D341Med (cell line): ENCODE results near the gene MEA1.
"Not testable (repeated sequence)": the region's sequence is repeated elsewhere in the genome, so short reads cannot be mapped to it uniquely, and the experiment has no call there.

Experiments
- DNase-seq: peaks from one replicate; pipeline ENCODE4 v3.0.0; 2012; ENCODE audit warnings: low spot score

The MEA1 gene

DNA sequence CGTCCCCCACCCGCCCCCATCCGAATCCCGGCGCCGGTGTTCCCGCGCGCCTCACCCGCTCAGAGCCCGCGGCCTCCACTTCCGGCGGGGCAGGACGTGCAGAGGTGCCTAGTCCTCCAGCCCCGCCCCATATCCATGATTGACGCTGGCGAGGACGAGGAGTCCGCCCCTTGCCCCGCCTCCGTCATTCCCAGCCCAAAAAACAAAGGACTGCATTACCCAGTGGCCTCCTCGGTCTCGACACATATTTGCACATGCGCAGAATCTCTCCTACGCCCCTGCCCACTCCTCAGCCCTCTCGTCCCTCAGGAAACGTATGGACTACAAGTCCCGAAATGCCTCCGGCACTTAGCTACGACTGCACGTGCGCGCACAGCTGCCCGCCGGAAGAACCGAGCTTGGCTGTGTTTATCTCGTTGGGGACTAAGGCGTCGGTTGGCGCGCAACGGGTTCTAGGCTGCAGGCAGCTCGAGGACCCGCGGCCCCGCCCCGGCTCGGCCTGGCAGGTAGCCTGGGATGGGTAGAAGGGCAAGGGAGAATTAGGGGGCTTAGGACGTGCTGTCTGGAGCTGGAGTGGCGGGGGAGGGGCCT, at the start of gene MEA1, which contains the start of gene KLHDC3:
TSS of gene MEA1 (minus strand) at position 104 of the 591 bp plus-strand sequence. CDS start 133 bp downstream, outside the sequence.
TSS of gene KLHDC3 (plus strand) at position 407 of the 591 bp plus-strand sequence. CDS start 2,944 bp downstream, outside the sequence.
- DNase-seq: peak; percentile 97

DNA sequence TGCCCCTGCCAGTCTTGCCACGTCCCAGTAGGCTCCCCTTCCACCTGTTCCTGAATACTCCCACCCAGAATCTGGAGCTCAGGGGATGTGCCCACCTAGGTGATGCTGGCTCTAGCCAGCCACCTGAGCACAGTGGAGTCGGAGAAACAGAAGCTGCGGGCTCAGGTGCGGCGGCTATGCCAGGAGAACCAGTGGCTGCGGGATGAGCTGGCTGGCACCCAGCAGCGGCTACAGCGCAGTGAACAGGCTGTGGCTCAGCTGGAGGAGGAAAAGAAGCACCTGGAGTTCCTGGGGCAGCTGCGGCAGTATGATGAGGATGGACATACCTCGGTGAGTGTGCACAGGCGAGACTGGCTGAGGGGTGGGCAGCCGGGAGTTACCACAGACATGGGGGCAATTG, 49.1 kb upstream of the MEA1 start:
- DNase-seq: no peak

DNA sequence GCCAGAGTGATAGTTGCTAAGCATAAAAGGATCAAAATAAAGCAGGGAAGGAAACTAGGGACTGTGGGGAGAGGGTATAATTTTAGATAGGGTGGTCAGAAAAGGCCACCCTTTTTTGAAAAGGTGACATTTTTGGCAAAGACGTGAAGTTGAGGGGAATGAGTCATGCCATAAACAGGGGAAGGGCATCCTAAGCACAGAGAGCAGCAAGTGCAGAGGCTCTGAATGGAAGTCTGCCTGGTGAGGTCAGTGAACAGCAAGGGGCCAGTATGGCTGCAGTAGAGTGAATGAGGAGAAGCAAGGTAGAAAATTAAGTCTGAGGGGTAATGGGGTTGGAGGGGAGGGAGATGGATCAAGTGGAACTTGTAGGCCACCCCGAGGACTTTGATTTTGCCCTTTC, 48.1 kb upstream of the MEA1 start:
- DNase-seq: no peak

DNA sequence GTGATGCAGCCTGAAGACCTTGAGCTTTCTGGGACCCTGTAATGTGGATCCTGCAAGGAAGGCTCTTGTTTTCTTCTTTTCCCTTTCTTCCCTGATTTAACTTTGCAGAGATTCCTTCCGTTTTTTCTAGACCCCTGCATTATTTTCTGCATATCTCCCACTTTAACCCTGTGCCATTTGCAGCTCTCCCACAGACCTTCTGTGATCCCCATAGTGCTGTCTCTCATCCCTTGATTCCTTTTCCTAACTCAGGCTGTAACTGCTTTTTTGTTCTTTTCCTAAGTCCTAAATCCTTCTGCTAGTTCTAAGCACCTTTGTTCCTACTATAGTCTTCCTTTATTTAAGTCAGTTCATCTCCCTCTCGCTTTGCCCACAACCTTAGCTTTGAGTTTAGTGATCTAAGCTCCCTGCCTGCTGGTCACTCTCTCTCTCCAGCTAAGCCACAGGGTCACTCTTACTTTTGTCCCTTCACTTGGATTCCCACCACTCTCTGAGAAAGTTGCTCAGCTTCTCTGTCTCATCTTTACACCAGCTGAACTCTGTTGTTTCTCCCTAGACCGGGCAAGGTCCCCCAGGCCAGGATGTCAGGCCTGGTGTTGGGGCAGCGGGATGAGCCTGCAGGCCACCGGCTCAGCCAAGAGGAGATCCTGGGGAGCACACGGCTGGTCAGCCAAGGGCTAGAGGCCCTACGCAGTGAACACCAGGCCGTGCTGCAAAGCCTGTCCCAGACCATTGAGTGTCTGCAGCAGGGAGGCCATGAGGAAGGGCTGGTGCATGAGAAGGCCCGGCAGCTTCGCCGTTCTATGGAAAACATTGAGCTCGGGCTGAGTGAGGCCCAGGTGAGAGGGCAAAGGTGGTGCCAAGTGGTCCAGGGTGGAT, 47.2 kb upstream of the MEA1 start:
- no peak for DNase-seq

DNA sequence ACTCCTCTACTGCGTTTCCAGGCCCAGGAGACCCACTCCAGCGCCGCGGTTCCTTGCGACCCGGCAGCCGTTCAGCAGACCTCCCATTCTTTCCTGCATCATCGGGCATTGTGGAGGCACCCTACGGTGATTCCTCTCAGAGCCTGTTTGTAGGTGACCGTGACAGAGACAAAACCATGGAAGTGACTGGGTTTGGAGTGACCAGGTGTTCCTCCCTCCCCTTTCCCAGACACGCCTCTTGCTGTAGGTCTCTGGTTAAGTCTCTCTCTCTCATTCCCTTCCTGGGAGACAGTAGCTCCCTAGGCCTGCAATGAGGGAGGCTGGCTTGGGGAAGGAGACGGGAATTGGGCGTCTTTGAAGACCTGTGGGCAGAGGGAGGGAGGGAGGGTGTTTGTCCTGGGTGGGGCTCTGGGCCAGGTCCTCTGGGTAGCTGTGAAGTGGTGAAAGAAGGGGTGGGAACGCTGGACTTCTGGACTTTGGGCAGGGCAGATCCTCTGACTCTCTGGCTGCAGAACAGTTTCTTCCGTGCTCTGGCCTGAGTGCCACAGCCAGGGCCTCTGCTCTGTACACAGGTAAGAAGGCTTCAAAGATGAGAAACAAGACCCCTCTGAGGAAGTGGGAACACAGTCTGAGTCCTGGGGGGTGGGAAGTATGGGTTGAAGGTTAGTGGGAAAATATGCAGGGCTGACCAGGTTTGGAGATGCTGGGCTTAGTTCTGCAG, 46.4 kb upstream of the MEA1 start:
- DNase-seq: no peak

DNA sequence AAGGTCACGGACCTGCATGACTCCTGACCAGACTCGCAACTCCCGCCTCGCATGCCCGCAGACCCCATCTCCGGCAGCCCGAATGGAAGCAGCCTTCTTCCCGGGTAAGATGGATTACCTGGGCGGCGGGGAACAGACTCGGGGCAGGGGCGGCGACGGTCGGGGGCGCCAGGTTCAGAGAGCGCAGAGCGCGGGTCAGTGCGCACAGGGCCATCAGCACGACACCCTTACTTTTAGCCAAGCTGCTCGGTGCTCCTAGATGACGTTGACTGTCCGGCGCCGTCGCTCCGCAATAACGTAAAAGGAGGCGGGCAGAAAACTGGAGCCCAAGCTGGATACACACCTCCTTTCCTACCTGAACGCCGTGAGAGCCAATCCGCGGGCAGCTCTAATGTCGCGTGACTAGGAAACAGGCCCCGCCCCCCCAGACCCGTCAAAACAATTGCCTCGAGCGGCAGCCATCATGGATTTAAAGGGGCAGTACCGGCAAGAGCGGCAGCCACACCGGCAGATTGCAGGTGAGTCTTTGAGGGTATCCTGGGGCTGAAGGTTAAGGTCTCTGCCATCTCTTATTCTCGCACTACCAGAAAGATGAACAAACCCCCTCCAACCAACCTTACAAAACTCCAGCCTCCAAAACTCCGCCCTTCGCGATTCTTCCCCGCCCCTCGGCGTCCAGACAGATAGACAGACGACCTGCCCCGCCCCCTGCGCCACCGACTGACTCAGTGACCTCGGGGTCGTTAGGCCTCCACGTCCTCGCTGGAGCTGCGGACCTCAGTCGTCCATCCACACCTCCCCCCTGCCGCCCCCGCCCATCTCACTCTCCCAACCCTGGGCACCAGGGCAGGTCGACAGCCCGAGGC, 45.7 kb upstream of the MEA1 start, which contains the start of the genes KLC4 and MRPL2:
TSS of gene KLC4 (plus strand) at position 464 of the 866 bp plus-strand sequence. CDS start 1,705 bp downstream, outside the sequence.
TSS of gene MRPL2 (minus strand) at position 267 of the 866 bp plus-strand sequence. CDS start at position 214, 53 bp downstream.
- DNase-seq: peak; percentile 97

DNA sequence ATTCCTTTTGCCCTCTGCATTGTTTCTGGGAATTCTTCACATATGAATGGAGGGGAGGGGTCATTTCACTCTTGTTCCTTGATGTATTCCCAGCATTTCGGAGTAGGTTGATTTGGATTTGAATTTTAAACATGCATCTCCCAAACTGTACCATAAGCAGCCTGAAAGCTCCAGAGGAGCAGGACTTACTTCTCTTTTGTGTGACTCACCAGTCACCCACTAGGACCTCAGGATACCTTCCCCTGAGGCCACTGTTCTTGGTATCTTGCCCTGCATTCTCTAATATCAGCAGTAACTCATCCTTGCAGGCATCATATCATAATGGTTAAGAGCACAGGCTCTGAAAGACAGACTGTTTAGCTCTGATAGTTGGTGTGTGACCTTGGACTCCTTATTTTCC, 44.8 kb upstream of the MEA1 start:
- no peak for DNase-seq

DNA sequence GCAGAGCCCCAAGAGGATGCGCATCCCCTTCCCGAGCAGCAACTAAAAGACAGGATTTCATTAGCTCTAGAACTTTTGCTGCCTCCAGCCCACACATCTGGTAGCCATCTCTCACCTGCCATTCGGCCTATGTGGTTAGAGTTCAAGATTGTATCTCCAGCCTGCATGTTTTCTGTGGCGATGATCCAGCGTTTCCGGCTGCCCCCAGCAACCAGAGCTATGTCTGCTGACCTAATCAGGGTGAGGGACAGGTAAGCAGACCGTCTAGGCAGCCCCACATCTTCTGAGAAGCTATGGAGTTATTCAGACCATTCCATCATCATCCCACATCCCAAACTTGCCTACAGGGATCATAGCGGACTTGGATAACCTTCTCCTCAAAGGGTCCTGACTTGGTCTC, 42.2 kb upstream of the MEA1 start:
- no peak for DNase-seq

DNA sequence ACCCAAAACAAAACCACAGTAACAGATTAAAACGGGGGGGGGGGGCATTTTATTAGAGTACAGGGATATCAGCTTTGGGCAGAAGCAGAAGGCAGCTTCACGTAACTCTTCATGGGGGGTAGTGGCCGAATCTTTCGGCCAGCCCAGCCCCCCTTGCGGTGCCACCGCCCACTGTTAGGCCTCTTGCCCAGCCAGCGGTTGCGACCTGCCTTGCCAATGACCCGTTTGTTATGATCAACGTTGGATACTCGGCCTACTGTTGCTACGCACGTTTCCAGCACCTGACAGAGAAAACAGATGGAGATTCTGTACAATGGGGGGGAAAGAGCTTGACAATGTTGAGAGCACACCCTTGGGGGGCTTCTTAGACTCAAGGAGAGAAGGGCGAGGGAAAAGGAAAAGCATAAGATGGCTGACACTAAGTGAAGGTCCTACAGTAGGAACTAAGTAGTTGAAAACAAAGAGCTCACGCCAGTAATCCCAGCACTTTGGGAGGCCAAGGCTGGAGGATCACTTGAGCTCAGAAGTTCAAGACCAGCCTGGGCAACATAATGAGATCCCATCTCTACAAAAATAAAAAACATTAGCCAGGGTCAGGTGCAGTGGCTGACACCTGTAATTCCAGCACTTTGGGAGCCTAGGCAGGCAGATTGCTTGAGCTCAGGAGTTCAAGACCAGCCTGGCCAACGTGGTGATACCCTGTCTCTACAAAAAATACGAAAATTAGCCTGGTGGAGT, 40.6 kb upstream of the MEA1 start:
- no peak for DNase-seq

DNA sequence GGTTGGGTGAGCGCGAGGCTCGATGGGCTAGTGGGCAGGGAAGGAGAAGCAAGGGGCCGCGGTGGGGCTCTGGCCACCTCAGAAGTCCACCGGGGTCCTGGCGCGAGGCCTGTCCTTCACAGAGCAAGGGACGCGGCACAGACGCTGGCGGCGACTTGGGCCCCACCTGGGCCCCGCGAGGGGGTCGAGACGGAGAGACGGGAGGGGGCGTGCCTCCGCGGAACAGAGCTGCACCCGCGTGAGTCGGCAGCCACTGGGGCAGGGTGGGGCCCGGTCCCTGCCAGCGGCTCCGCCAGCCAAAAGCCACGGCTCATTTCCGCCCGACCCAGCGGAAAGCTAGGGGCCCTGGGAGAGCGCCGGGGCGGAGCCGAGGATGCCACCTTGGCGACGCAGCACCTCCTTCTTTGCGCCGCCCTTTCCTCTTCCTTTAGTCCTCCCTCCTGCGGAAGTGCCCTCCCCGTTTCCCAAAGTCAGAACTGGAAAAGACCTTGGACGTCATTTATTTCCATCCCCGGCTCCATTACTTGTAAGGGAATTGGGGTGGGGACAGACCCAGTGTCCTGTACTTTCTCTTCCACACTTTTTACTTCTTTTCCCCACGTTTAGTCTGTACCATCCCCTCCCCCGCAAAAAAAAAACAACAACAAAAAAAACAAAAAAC, 39.9 kb upstream of the MEA1 start, which contains the start of gene CUL7:
TSS of gene CUL7 (minus strand) at position 307 of the 661 bp plus-strand sequence. CDS start 1,063 bp downstream, outside the sequence.
- peak; percentile 98 for DNase-seq

DNA sequence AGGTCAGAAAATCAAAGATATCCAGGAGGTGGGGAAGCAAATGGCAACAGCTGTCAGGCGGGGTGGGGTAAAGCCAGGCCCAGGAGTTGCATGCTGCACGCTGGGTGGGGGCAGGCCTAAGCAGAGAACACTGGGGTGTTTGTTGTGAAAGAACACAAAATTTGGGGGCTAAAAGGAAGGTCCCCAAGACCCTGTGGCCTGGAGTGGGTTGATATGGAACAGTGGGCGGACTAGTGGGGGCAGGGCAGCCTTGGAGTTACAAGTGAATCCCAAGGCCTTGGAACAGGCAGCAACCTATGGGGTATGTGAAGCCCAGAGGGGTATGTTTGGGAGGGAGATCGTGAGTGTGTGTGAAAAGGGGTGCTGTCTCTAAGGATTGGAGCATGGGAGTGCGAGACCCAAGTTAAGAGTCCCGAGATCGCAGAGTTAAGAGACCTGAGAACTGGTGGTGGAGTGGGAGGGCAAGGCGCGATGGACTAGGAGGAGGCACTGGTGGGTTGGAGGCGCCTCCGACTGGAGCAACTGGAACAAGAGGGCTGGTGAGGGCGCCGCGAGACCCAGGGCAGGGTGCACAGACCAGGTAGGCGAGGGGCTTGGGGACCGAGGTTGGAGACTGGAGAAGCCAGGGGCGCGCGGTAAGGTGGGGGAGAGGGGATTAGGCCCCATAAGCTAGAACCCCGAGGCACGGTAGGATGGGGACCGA, 39.2 kb upstream of the MEA1 start:
- DNase-seq: peak; percentile 66

DNA sequence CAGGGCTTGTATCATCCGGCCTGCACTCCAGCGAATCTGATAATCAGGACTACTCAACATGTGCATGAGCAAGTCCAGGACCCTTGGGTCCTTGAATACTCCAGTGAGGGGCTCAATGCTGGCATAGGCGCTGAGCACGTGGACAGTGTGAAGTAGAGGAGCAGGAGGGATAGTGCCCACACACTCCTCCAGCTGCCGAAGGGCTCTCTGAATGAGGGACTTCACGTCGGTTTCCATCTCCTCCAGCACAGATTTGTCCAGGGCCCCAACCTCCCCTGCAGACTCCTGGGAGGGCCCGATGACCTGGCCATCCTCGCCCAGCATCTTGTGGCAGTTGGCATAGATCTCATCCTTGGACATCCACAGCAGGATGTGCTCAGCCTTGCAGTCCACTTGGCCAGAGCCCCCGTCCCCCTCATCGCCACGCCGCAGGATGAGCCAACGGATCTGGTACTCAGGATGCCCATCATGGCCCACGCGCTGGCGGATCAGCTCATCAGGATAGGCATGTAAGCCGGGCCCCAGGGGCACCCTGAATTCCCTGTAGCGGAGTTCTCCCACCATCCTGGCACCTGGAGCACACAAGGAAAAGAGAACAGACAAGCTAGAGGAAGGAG, 38.6 kb upstream of the MEA1 start:
- DNase-seq: no peak

DNA sequence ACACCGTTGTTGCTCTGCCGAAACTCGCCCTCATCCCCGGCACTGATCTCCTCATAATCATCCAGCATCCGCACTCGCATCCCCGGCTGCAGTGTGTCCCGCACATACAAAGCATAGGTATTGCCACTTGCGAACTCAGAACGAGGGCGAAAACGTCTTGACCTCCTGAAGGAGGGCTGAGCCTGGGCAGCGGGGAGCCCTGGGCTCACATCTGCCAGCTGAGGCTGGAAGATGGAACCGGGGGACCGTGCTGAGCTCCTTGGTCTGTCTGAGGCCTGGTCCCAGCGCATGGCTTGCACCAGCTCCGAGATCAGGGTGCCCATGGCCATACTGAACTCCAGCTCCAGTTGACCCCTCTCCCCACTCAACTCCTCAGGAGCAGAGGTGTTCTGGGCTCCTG, 37.2 kb upstream of the MEA1 start:
- no peak for DNase-seq

DNA sequence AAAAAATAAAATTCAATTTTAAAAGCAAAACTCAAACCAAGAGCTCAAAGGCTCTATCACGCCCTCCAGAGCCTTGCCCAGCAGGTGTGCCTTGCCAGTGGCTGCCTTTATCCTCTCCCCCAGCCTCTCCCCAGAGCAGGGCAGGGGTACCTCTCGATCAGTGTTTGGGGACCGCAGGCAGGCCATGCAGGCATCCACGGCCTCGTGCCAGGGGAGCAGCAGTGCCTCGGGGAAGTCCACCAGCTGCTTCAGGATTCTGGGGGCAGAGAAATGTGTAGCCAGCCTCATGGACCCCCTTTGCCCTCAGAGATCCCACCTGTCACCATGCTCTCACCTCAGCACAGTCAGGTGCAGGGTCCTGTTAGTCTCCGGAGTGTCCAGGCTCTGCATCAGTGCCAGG, 34.3 kb upstream of the MEA1 start:
- no peak for DNase-seq

DNA sequence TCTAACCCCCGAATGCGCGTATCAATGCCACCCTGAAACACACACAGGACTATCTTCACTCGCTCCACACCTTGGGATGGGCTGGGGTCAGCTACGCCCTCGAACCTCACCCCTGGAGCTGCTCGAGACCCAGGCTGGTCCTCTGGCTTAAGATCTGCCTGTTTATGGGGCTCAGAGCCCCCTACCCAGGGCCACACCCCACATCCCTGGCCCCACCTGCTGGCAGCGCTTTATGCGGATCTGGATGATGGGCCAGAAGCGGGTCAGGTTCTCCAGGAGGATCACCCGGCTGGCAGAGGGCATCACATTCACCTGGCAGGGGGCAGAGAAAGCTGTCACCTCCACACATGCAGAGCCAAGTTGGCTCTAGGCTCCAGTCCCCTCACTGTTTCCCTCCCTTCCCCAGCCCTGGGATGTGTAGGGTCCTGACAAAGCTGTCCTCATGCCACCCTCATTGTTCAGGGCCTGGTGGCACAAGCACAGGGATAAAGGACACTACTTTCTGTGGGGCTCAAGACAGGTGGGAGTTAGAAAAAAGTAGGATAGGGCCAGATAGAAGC, 31.7 kb upstream of the MEA1 start:
- DNase-seq: no peak

DNA sequence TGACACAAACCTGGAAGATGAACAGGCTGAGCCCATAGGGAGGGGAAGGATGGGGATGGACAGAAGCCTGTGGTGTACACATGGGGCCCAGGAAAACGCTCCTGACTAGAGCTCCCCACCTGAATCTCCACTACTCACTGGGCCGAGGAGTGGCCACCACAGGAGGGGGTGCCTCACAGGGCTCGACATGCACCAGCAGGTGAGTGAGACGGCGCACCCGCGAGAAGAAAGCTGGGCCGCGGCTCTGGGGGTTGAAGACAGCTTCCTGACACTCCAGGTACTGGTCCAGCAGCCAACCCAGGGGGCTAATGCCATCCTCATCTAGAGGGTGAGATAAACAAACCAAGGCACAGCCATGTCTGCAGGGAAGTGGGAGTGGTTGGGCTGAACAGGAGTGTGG, 29.6 kb upstream of the MEA1 start:
- no peak for DNase-seq

DNA sequence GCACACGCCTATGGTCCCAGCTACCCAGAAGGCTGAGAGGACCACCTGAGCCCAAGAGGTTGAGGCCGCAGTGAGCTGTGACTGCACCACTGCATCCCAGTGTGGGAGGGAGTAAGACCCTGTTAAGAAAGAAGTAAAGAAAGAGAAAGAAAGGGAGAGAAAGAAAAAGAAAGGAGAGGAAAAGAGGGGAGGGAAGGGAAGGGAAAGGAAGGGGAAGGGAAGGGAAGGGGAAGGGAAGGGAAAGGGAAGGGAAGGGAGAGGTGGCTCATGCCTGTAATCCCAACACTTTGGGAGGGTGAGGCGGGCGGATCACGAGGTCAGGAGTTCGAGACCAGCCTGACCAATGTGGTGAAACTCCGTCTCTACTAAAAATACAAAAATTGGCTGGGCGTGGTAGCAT, 27.7 kb upstream of the MEA1 start:
- DNase-seq: not testable (repeated sequence)

DNA sequence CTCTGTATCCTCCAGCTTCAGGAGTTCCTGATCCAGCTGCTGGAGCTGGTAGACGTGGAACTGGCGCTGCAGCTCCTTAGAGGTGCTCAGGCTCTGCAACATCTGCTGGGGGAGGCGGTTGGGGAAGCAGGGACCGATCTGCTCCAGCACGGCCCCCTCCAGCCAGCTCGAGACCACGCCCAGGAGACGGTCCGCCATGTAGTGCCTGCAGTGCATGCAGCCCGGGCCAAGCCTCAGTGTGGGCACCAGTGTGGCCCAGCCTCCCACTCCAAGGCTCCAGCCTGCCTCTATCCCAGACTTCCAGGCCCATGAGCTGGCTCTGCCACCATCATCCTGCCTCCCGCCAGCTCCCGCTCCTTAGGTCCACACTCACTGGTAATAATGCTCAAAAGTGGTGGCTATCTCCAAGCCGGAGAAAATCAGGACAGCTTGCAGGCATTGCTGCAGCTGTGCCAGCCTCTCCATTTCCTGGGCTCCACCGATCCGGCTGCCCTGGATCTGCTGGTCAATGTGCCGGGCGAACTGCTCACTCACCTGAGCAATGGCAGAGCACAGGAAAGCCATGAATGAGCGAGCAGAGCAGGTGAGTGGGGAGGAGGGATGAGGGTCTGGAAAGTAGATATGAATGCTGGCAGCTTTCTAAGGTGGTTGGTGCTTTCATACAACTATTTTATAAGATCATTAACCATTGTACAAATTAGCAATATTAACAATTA, 27.0 kb upstream of the MEA1 start:
- DNase-seq: peak; percentile 22
